Measurements from ENCODE around the gene ARHGAP10.
"Not testable (repeated sequence)": the region's sequence is repeated elsewhere in the genome, so short reads cannot be mapped to it uniquely, and the experiment has no call there.

ARHGAP10 gene

GRCh38 chr4:147963839-147964238 is 232.0 kb downstream of the ARHGAP10 start:
- DNase-seq = no peak

- DNase-seq = no peak
Observed at GRCh38 chr4:147964266-147964880, 232.5 kb downstream of the ARHGAP10 start.

- DNase-seq = no peak
Observed at GRCh38 chr4:147965056-147965455, 233.2 kb downstream of the ARHGAP10 start.

GRCh38 chr4:147965873-147966272 is 234.0 kb downstream of the ARHGAP10 start:
- DNase-seq = no peak

- no peak for DNase-seq
Observed at GRCh38 chr4:147968641-147969040, 236.8 kb downstream of the ARHGAP10 start.

GRCh38 chr4:147969573-147970385 is 237.9 kb downstream of the ARHGAP10 start:
- no peak for DNase-seq

GRCh38 chr4:147971116-147971515 is 239.2 kb downstream of the ARHGAP10 start:
- DNase-seq = no peak

- DNase-seq = no peak
Observed at GRCh38 chr4:147975325-147975724, 243.4 kb downstream of the ARHGAP10 start.

GRCh38 chr4:147975933-147976928 is 244.3 kb downstream of the ARHGAP10 start:
- no peak for DNase-seq

- DNase-seq = no peak
Observed at GRCh38 chr4:147980586-147980985, 248.7 kb downstream of the ARHGAP10 start.

- DNase-seq = no peak
Observed at GRCh38 chr4:147981305-147981704, 249.4 kb downstream of the ARHGAP10 start.

GRCh38 chr4:147984065-147984777 is 252.3 kb downstream of the ARHGAP10 start:
- DNase-seq = no peak

- DNase-seq = no peak
Observed at GRCh38 chr4:147984778-147985138, 252.9 kb downstream of the ARHGAP10 start.

- DNase-seq = no peak
Observed at GRCh38 chr4:147985376-147985775, 253.5 kb downstream of the ARHGAP10 start.

GRCh38 chr4:147987252-147987651 is 255.4 kb downstream of the ARHGAP10 start:
- DNase-seq = no peak

- no peak for DNase-seq
Observed at GRCh38 chr4:147991543-147992283, 259.8 kb downstream of the ARHGAP10 start.

GRCh38 chr4:147994076-147994475 is 262.2 kb downstream of the ARHGAP10 start:
- DNase-seq = no peak

- DNase-seq = no peak
Observed at GRCh38 chr4:147994491-147995385, 262.9 kb downstream of the ARHGAP10 start.

- DNase-seq = no peak
Observed at GRCh38 chr4:147996859-147997258, 265.0 kb downstream of the ARHGAP10 start.

GRCh38 chr4:148000038-148000437 is 268.1 kb downstream of the ARHGAP10 start:
- not testable (repeated sequence) for DNase-seq

All from central memory CD4-positive, alpha-beta T cell (primary cell).